Fibroblast of pulmonary artery (primary cell): ENCODE measurements around the gene BCL11A.

Source experiments
- DNase-seq: peaks from one replicate; pipeline ENCODE4 v3.0.0-alpha.2; 2010; ENCODE audit warnings: low read depth
- H3K4me3 ChIP-seq: replicated peaks from 2 replicates; pipeline ENCODE4 v1.5.1; 2011; ENCODE audit warnings: low read depth, mild to moderate bottlenecking, control low read depth, low read length, moderate library complexity
- CTCF ChIP-seq: IDR thresholded peaks from 2 replicates; pipeline ENCODE4 v1.5.1; 2011; ENCODE audit warnings: mild to moderate bottlenecking, control low read depth, low read length, inconsistent platforms; ENCODE audit errors: missing control alignments

The BCL11A gene

DNA sequence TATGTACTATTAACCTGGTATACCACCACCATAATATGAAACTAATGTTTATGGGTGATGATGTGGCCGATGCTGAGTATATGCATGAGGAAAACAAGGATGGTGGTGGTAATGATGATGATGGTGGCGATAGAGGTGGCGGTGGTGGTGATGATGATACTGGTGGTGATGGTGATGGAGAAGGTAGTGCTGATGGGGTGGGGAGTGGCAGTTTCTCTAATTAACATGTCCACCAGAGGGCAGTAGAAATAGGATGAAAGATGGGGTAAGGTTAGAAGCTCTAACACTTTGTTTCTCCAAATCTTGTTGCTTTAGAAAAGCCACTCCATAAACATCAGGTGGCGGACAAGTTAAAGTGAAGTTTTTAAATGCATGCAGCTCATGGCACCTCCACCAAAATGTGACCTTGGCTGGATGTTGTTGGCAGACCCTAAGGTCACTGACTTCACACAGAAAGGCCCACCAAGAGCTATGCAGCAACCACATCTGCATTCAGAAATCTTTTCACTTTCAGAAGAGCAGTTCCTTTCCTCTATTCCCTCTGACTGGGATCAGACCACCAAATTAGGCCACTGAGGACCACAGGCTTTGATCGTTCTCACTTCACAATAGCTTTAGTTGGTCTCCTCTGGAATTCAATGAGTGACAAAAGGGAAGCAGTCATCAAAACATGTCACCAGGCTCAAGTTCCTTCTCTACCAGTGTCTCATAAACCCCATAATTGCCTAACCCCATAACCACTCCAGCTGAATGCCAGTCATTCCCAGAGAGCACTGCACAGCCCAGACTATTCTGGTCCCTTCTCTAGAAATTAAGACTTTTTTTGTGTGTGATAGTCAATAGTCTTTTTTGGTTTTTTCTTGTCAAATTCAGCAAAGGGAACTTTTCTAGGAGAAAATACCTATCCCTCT, 7.5 kb upstream of the BCL11A start:
- peak; percentile 53 for DNase-seq

GRCh38 chr2:60559880-60560279, 6.4 kb upstream of the BCL11A start:
- TF ChIP-seq CTCF: no peak
- no peak for DNase-seq
- H3K4me3 ChIP-seq: no peak overlapping the region

More for the DNA sequence above, 7.5 kb upstream of the BCL11A start:
- H3K4me3 ChIP-seq: no peak overlapping the region
- TF ChIP-seq CTCF: peak; percentile 67

DNA sequence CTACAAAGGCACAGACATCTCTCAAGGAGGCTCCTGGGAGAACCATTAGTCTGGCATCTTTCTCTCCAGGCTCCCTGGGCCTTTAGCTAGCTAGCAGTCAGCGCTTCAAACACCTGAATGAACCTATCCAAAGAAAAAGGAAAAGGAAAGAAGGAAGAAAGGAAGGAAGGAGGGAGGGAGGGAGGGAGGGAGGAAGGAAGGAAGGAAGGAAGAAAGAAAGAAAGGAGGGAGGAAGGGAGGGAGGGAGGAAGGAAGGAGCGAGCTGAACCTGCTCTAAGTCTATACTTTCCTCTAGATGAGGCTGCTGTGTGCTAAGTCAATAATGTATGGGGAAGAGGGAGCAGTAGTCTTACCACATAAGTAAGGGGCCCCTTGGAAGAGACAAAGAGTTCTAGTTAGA, 5.1 kb upstream of the BCL11A start:
- TF ChIP-seq CTCF: no peak
- DNase-seq: no peak
- H3K4me3 ChIP-seq: no peak overlapping the region

- TF ChIP-seq CTCF: no peak
- DNase-seq: no peak
- H3K4me3 ChIP-seq: no peak overlapping the region
These were observed 4.0 kb upstream of the BCL11A start for GRCh38 chr2:60557486-60557864.

DNA sequence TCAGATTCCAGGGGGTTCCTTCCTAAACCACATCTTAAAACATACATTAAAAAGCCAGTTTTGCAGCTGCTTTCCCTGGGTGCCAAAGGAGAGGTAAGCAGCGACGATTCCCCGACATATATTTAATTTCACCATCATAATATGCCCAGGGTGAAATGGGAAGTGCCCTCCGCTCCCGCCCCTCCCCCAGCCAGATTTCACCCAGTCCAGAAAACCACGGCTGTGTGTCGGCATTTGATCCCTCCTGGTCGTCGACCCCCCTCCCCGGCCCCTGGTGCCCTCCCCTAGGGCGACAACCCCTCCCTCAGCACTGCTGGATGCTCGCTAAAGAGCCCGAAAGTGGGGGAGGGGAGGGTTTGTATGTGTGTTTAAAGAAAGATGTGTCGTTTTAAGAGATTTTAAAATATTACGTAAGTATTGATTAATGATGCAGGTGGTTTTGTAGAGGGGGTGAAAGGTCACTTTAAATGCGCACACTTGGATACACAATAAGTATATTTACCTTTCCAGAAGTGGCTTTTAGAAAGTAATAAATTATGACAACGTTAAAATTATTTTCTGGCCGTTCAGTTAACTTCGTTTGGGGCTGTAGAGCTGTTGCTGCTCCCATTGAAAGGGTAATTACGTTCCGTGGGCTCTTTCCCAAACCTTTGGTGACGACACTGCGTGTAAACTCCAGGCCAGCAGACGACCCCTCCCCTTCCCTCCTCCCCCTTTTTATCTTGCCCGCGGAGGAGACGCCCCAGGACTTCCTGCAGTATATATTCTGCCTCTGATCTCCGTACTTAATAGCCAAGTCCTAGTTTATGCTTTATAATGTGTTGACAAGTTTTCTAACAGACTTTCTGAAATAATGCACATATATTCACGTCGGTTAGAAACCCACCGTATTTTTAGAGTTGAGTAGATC, 3.4 kb upstream of the BCL11A start:
- H3K4me3 ChIP-seq: peak overlapping the region; percentile 5
- DNase-seq: no peak

GRCh38 chr2:60556175-60556574, 2.7 kb upstream of the BCL11A start:
- TF ChIP-seq CTCF: no peak
- DNase-seq: no peak
- H3K4me3 ChIP-seq: no peak overlapping the region

More for the DNA sequence above, 3.4 kb upstream of the BCL11A start:
- TF ChIP-seq CTCF: no peak
